Measurements from ENCODE around the gene LINC00305.

DNA sequence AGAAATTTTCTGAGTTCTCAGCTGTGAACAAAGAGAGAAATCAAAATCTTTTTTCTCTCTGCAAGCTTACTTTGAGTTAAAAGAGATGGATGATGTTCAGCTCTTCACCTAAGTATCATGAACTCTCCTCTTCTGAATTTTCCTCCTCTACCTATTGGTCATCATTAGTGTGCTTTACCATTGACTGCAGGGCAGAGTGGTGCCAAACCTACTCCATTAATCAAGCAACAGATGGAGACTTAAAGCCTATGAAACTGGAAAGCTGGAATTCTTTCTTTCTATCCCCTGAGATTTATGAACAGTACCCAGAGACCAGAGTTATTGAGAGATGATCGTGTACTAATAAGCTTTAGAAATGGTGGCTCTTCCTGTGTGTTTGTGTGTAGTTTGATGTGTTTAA is 31.3 kb upstream of the LINC00305 start:
- TF ChIP-seq, protein P1, sequence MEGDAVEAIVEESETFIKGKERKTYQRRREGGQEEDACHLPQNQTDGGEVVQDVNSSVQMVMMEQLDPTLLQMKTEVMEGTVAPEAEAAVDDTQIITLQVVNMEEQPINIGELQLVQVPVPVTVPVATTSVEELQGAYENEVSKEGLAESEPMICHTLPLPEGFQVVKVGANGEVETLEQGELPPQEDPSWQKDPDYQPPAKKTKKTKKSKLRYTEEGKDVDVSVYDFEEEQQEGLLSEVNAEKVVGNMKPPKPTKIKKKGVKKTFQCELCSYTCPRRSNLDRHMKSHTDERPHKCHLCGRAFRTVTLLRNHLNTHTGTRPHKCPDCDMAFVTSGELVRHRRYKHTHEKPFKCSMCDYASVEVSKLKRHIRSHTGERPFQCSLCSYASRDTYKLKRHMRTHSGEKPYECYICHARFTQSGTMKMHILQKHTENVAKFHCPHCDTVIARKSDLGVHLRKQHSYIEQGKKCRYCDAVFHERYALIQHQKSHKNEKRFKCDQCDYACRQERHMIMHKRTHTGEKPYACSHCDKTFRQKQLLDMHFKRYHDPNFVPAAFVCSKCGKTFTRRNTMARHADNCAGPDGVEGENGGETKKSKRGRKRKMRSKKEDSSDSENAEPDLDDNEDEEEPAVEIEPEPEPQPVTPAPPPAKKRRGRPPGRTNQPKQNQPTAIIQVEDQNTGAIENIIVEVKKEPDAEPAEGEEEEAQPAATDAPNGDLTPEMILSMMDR (IDR thresholded peaks at IDR 0.05) = no peak
- TF ChIP-seq POLR2A (IDR thresholded peaks at IDR 0.05) = no peak

All from right lobe of liver (tissue), 4 donors.